Lung (tissue), 12 donors: Measurements from ENCODE around the gene MAP3K2. TPM values are rescaled to one million over a fixed set of nuclear protein-coding genes. Genes with fewer than 3 reads are reported as not detected.

Experiments used
- ATAC-seq: fragments of 200-7000 bp; cut with Tn5 transposase; one replicate; pipeline ENCODE4 v1.9.1; 2020; ENCODE audit warnings: moderate number of reproducible peaks; ENCODE audit not compliant: insufficient read depth, low FRiP score
- DNase-seq, 3 donors: peaks; one replicate each; pipeline ENCODE4 v3.0.0-alpha.2; 2013 to 2017
- H3K27ac ChIP-seq, 2 donors: one replicate each; pipeline ENCODE4 v1.5.1; 2013; ENCODE audit warnings: mild to moderate bottlenecking in 2 of 2, moderate library complexity in 2 of 2, control low read depth in 1 of 2, inconsistent platforms in 1 of 2, low read depth in 1 of 2, low read length in 1 of 2
- H3K27me3 ChIP-seq, 3 donors: one replicate each; pipeline ENCODE4 v1.5.1; 2013; ENCODE audit warnings: low read length in 2 of 3; ENCODE audit not compliant: control insufficient read depth in 3 of 3, insufficient read depth in 3 of 3
- H3K36me3 ChIP-seq, 4 donors: one replicate each; pipeline ENCODE4 v1.5.1; 2013; ENCODE audit warnings: low read length in 4 of 4, mild to moderate bottlenecking in 1 of 4, moderate library complexity in 1 of 4; ENCODE audit not compliant: control insufficient read depth in 4 of 4, insufficient read depth in 4 of 4
- H3K4me1 ChIP-seq, 5 donors: one replicate each; pipeline ENCODE4 v1.5.1; 2013; ENCODE audit warnings: low read length in 5 of 5, mild to moderate bottlenecking in 2 of 5, moderate library complexity in 1 of 5; ENCODE audit not compliant: control insufficient read depth in 5 of 5, insufficient read depth in 5 of 5
- H3K4me3 ChIP-seq: one replicate; pipeline ENCODE4 v1.5.1; 2013; ENCODE audit warnings: mild to moderate bottlenecking, control low read depth, moderate library complexity
- H3K9ac ChIP-seq, 2 donors: one replicate each; pipeline ENCODE4 v1.5.1; 2013; ENCODE audit warnings: low read length in 2 of 2, control low read depth in 1 of 2; ENCODE audit not compliant: insufficient read depth in 1 of 2
- H3K9me3 ChIP-seq, 4 donors: one replicate each; pipeline ENCODE4 v1.5.1; 2013; ENCODE audit warnings: low read length in 3 of 4, mild to moderate bottlenecking in 1 of 4, moderate library complexity in 1 of 4; ENCODE audit not compliant: control insufficient read depth in 4 of 4, insufficient read depth in 3 of 4
- CTCF ChIP-seq: IDR thresholded peaks from 2 replicates; pipeline ENCODE4 v1.5.1; 2012; ENCODE audit warnings: mild to moderate bottlenecking; ENCODE audit errors: control extremely low read depth, extremely low read depth
- WGBS, 2 donors: extraction: QIAGEN DNeasy Blood & Tissue Kit; methylation state at CpG; one replicate each; pipeline ENCODE4 v1.1.7; 2013; 5-methylcytosine and 5-hydroxymethylcytosine counted together
- polyA plus RNA-seq, 2 donors: library from polyadenylated mRNA; stranded (reverse); fragments of 200-250 nt; gene quantifications; one replicate each; pipeline ENCODE4 v1.2.1, GENCODE V29; 2013
- total RNA-seq, 2 donors: library from RNA; depleted of rRNA in 1 of 2; stranded (reverse); fragments of >200 nt in 1 of 2; gene quantifications; one replicate each; pipeline ENCODE4 v1.2.1, GENCODE V29; 2014 to 2021
- donor health status: control.
- donor health status: control.
- donor health status: Bipolar disorder and iron deficiency.
- donor health status: healthy.
- donor health status: DM: yes; HTN: yes; CAD: no.

Gene MAP3K2
- total and polyA plus RNA-seq, 4 donors = 8.1 to 81.0 (median 30.8) TPM

GRCh38 chr2:127351603-127352002 lies 36.2 kb downstream of the MAP3K2 start:
- H3K36me3 ChIP-seq = no peaks in the 10 kb centered on the region
- 79 to 97% methylated on average over 2 of the region's 2 CpGs for WGBS, 2 donors

GRCh38 chr2:127348426-127349000 lies 39.3 kb downstream of the MAP3K2 start:
- 71 to 91% methylated on average over 1 of the region's 1 CpG for WGBS, 2 donors
- ATAC-seq (no peak), DNase-seq (no peak)
- Histone ChIP-seq H3K27ac (no peak overlapping the region), H3K9me3 (no peaks in the 10 kb centered on the region), H3K4me3 (no peak overlapping the region), H3K4me1 (peaks cover 0 to 8% (median 0%) of the 10 kb centered on the region in 5 donors), H3K36me3 (peaks cover 0 to 2% (median 0%) of the 10 kb centered on the region in 4 donors), H3K27me3 (no peaks in the 10 kb centered on the region), H3K9ac (no peak overlapping the region)
- no peak for TF ChIP-seq CTCF

More at GRCh38 chr2:127351603-127352002, 36.2 kb downstream of the MAP3K2 start:
- H3K9me3 ChIP-seq = no peaks in the 10 kb centered on the region
- peaks cover 3 to 12% (median 5%) of the 10 kb centered on the region in 5 donors for H3K4me1 ChIP-seq
- no peaks in the 10 kb centered on the region for H3K27me3 ChIP-seq
- DNase-seq (no peak), ATAC-seq (no peak)
- H3K9ac ChIP-seq = no peak overlapping the region
- no peak for TF ChIP-seq CTCF
- no peak overlapping the region for H3K4me3 ChIP-seq
- no peak overlapping the region for H3K27ac ChIP-seq

GRCh38 chr2:127347734-127348392 lies 39.9 kb downstream of the MAP3K2 start:
- ATAC-seq = no peak
- no peak overlapping the region for H3K27ac ChIP-seq
- no peak overlapping the region for H3K9ac ChIP-seq
- H3K4me3 ChIP-seq = no peak overlapping the region
- H3K36me3 ChIP-seq = peaks cover 0 to 2% (median 0%) of the 10 kb centered on the region in 4 donors
- peaks cover 0 to 8% (median 0%) of the 10 kb centered on the region in 5 donors for H3K4me1 ChIP-seq
- TF ChIP-seq CTCF = no peak
- H3K9me3 ChIP-seq = no peaks in the 10 kb centered on the region
- 96% methylated on average over 1 of the region's 1 CpG for WGBS, 2 donors
- no peak for DNase-seq
- H3K27me3 ChIP-seq = no peaks in the 10 kb centered on the region
